K562 (cell line): ENCODE results near the gene COL15A1. TPM values are rescaled to one million over a fixed set of nuclear protein-coding genes. Genes with fewer than 3 reads are reported as not detected.

Experiments used
- CCNT2 ChIP-seq: IDR thresholded peaks from 2 replicates; pipeline ENCODE4 v1.6.1; 2011; ENCODE audit warnings: borderline replicate concordance, low read depth, mild to moderate bottlenecking, moderate library complexity, mixed read lengths, low read length; ENCODE audit not compliant: insufficient read length; ENCODE audit errors: extremely low read depth
- RBM39 ChIP-seq: fragments of 200-400 bp; formaldehyde crosslinking; optimal IDR thresholded peaks from 2 replicates; pipeline ENCODE3; 2018; ENCODE audit warnings: low read depth, low read length
- SMAD4 ChIP-seq: fragments of 250-450 bp; sonication (Bioruptor Pico); conservative IDR thresholded peaks from 2 replicates; pipeline ENCODE4 v1.8.0; 2021; ENCODE audit warnings: inconsistent platforms, mild to moderate bottlenecking, moderate library complexity
- U2AF2 ChIP-seq: fragments of 200-400 bp; formaldehyde crosslinking; optimal IDR thresholded peaks from 2 replicates; pipeline ENCODE3; 2017; ENCODE audit warnings: low read depth, mild to moderate bottlenecking, low read length
- ZFPM2 ChIP-seq: fragments of 250-450 bp; sonication (Bioruptor Pico); IDR thresholded peaks from 2 replicates; pipeline ENCODE4 v1.5.1; 2022; ENCODE audit warnings: mild to moderate bottlenecking
- ZNF584 ChIP-seq: fragments of 200-800 bp; sonication (Bioruptor generic); IDR thresholded peaks from 2 replicates; pipeline ENCODE4 v1.6.1; 2016; ENCODE audit warnings: low read depth, mild to moderate bottlenecking, missing genetic modification characterization, missing compliant biosample characterization
- polyA plus RNA-seq, 8 experiments: library from polyadenylated mRNA; depleted of rRNA in 4 of 8; stranded (reverse) in 5 of 8; unstranded in 3 of 8; fragments of >200 nt; fragmentation: Nextera tagmentation in 2 of 8; fragmentation: Illumina TruSeq in 1 of 8; extraction: Ambion mirVana in 2 of 8; extraction: Trizol in 1 of 8; gene quantifications; 2 replicates each; pipeline versions ENCODE4 v1.2.1 to v1.2.3, GENCODE V29; 2011 to 2014; ENCODE audit warnings: inconsistent platforms in 1 of 8, missing spikeins in 1 of 8
- total RNA-seq, 7 experiments: library from RNA; depleted of rRNA in 6 of 7; stranded (reverse); fragments of >200 nt in 6 of 7; fragmentation: Illumina TruSeq in 2 of 7; extraction: Trizol in 2 of 7; gene quantifications; 2 replicates each; pipeline versions ENCODE4 v1.2.1 to v1.2.3, GENCODE V29; 2011 to 2021; ENCODE audit warnings: low replicate concordance in 1 of 7
- TF ChIP-seq, protein P1 (sequence below): fragments of 250-450 bp; sonication (Bioruptor Pico); IDR thresholded peaks from 2 replicates; pipeline ENCODE4 v1.8.0; 2021; ENCODE audit warnings: moderate library complexity, mild to moderate bottlenecking, inconsistent platforms
- TF ChIP-seq, protein P2 (sequence below): sonication (generic); formaldehyde crosslinking; IDR thresholded peaks from 2 replicates; pipeline ENCODE4 v1.9.0; 2022; ENCODE audit warnings: mild to moderate bottlenecking, missing genetic modification reagents
- TF ChIP-seq, protein P3 (sequence below): fragments of 450-650 bp; IDR thresholded peaks from 2 replicates; pipeline ENCODE4 v1.6.1; 2016; ENCODE audit warnings: antibody characterized with exemption
- TF ChIP-seq, protein P4 (sequence below), 2 experiments: fragments of 450-650 bp in 1 of 2; sonication (generic) in 1 of 2; formaldehyde crosslinking in 1 of 2; IDR thresholded peaks; 2 replicates each; pipeline versions ENCODE4 v1.7.1 to v1.9.0; 2016 to 2022; ENCODE audit warnings: inconsistent platforms in 1 of 2, mild to moderate bottlenecking in 1 of 2, missing genetic modification reagents in 1 of 2
- TF ChIP-seq, protein P5 (sequence below): fragments of 250-450 bp; sonication (Bioruptor Pico); IDR thresholded peaks from 2 replicates; pipeline ENCODE4 v1.4.0; 2020; ENCODE audit warnings: mild to moderate bottlenecking, moderate library complexity

The COL15A1 gene
- total and polyA plus RNA-seq, 9 of the 15 experiments (the other 6 are each of a cell fraction or from before 2014, with no cell fraction given), result 0.46 to 5.1 (median 2.6) TPM

DNA sequence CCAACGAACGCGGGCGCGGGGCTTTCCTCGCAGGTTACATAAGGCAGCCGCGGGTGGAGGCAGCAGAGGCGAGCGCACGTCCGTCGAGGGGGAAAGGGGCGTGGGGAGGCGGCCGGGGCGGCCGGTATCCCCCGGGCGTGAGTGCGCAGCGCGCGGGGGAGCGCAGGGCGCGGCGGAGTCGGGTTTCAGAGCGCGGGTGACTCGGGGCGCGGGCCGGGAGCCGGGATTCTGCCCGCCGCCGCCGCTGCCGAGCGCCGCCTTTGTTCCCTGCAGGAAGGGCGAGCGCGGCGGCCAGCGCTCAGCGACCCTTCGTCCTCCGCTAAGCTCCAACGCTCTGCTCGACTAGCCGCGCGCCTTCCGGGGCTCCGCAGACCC is at the start of gene COL15A1 (continued):
- TF ChIP-seq, protein P1, sequence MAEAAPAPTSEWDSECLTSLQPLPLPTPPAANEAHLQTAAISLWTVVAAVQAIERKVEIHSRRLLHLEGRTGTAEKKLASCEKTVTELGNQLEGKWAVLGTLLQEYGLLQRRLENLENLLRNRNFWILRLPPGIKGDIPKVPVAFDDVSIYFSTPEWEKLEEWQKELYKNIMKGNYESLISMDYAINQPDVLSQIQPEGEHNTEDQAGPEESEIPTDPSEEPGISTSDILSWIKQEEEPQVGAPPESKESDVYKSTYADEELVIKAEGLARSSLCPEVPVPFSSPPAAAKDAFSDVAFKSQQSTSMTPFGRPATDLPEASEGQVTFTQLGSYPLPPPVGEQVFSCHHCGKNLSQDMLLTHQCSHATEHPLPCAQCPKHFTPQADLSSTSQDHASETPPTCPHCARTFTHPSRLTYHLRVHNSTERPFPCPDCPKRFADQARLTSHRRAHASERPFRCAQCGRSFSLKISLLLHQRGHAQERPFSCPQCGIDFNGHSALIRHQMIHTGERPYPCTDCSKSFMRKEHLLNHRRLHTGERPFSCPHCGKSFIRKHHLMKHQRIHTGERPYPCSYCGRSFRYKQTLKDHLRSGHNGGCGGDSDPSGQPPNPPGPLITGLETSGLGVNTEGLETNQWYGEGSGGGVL (CRISPR knock-in tag), result no peak
- TF ChIP-seq RBM39 (no peak), SMAD4 (no peak; the same call in 1 of the 2 replicates), ZFPM2 (CRISPR knock-in tag) (no peak), ZNF584 (CRISPR knock-in tag) (no peak), CCNT2 (peak; percentile 83), U2AF2 (no peak)
- TF ChIP-seq, protein P2, sequence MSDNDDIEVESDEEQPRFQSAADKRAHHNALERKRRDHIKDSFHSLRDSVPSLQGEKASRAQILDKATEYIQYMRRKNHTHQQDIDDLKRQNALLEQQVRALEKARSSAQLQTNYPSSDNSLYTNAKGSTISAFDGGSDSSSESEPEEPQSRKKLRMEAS (CRISPR knock-in tag), result no peak
- TF ChIP-seq, protein P3, sequence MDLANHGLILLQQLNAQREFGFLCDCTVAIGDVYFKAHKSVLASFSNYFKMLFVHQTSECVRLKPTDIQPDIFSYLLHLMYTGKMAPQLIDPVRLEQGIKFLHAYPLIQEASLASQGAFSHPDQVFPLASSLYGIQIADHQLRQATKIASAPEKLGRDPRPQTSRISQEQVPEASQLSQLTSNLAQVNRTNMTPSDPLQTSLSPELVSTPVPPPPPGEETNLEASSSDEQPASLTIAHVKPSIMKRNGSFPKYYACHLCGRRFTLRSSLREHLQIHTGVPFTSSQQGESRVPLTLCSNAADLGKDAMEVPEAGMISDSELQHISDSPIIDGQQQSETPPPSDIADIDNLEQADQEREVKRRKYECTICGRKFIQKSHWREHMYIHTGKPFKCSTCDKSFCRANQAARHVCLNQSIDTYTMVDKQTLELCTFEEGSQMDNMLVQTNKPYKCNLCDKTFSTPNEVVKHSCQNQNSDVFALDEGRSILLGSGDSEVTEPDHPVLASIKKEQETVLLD, result no peak
- TF ChIP-seq, protein P4, sequence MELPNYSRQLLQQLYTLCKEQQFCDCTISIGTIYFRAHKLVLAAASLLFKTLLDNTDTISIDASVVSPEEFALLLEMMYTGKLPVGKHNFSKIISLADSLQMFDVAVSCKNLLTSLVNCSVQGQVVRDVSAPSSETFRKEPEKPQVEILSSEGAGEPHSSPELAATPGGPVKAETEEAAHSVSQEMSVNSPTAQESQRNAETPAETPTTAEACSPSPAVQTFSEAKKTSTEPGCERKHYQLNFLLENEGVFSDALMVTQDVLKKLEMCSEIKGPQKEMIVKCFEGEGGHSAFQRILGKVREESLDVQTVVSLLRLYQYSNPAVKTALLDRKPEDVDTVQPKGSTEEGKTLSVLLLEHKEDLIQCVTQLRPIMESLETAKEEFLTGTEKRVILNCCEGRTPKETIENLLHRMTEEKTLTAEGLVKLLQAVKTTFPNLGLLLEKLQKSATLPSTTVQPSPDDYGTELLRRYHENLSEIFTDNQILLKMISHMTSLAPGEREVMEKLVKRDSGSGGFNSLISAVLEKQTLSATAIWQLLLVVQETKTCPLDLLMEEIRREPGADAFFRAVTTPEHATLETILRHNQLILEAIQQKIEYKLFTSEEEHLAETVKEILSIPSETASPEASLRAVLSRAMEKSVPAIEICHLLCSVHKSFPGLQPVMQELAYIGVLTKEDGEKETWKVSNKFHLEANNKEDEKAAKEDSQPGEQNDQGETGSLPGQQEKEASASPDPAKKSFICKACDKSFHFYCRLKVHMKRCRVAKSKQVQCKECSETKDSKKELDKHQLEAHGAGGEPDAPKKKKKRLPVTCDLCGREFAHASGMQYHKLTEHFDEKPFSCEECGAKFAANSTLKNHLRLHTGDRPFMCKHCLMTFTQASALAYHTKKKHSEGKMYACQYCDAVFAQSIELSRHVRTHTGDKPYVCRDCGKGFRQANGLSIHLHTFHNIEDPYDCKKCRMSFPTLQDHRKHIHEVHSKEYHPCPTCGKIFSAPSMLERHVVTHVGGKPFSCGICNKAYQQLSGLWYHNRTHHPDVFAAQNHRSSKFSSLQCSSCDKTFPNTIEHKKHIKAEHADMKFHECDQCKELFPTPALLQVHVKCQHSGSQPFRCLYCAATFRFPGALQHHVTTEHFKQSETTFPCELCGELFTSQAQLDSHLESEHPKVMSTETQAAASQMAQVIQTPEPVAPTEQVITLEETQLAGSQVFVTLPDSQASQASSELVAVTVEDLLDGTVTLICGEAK (IDR thresholded peaks at IDR 0.05), result no peak
- TF ChIP-seq, protein P4 (CRISPR knock-in tag; IDR thresholded peaks at IDR 0.05), result no peak
- TF ChIP-seq, protein P5, sequence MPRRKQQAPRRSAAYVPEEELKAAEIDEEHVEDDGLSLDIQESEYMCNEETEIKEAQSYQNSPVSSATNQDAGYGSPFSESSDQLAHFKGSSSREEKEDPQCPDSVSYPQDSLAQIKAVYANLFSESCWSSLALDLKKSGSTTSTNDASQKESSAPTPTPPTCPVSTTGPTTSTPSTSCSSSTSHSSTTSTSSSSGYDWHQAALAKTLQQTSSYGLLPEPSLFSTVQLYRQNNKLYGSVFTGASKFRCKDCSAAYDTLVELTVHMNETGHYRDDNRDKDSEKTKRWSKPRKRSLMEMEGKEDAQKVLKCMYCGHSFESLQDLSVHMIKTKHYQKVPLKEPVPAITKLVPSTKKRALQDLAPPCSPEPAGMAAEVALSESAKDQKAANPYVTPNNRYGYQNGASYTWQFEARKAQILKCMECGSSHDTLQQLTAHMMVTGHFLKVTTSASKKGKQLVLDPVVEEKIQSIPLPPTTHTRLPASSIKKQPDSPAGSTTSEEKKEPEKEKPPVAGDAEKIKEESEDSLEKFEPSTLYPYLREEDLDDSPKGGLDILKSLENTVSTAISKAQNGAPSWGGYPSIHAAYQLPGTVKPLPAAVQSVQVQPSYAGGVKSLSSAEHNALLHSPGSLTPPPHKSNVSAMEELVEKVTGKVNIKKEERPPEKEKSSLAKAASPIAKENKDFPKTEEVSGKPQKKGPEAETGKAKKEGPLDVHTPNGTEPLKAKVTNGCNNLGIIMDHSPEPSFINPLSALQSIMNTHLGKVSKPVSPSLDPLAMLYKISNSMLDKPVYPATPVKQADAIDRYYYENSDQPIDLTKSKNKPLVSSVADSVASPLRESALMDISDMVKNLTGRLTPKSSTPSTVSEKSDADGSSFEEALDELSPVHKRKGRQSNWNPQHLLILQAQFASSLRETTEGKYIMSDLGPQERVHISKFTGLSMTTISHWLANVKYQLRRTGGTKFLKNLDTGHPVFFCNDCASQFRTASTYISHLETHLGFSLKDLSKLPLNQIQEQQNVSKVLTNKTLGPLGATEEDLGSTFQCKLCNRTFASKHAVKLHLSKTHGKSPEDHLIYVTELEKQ (CRISPR knock-in tag), result no peak
